Fibroblast of lung (primary cell): ENCODE measurements around the gene NCAN. TPM values are rescaled to one million over a fixed set of nuclear protein-coding genes. Genes with fewer than 3 reads are reported as not detected.

Experiments used
- DNase-seq, 2 donors: peaks; one replicate each; pipeline versions ENCODE4 v3.0.0 to v3.0.0-alpha.2; 2010; ENCODE audit warnings: low read depth in 2 of 2
- H2AFZ ChIP-seq: 2 replicates; pipeline ENCODE4 v1.5.1; 2012; ENCODE audit warnings: low read length, control low read depth, inconsistent platforms
- H3K27ac ChIP-seq: 2 replicates; pipeline ENCODE4 v1.5.1; 2011; ENCODE audit warnings: low read length, control low read depth; ENCODE audit not compliant: insufficient read depth
- H3K27me3 ChIP-seq: 2 replicates; pipeline ENCODE4 v1.5.1; 2011; ENCODE audit warnings: mild to moderate bottlenecking, low read length; ENCODE audit not compliant: control insufficient read depth, insufficient read depth
- H3K36me3 ChIP-seq: 2 replicates; pipeline ENCODE4 v1.5.1; 2011; ENCODE audit warnings: low read length; ENCODE audit not compliant: control insufficient read depth, insufficient read depth
- H3K4me1 ChIP-seq: 2 replicates; pipeline ENCODE4 v1.5.1; 2011; ENCODE audit warnings: low read length; ENCODE audit not compliant: control insufficient read depth, insufficient read depth; ENCODE audit errors: extremely low read depth
- H3K4me2 ChIP-seq: 2 replicates; pipeline ENCODE4 v1.5.1; 2011; ENCODE audit warnings: low read length, control low read depth; ENCODE audit not compliant: insufficient read depth; ENCODE audit errors: extremely low read depth
- H3K4me3 ChIP-seq, 4 experiments: fragments of 200-600 bp in 1 of 4; sonication (generic) in 1 of 4; replicated peaks in 1 of 4; 2 replicates each; pipeline ENCODE4 v1.5.1; 2011 to 2016; ENCODE audit warnings: low read length in 4 of 4, low read depth in 3 of 4, mild to moderate bottlenecking in 3 of 4, control low read depth in 2 of 4, inconsistent platforms in 1 of 4, mixed read lengths in 1 of 4; ENCODE audit not compliant: insufficient read depth in 1 of 4; ENCODE audit errors: control extremely low read depth in 1 of 4
- H3K79me2 ChIP-seq: 2 replicates; pipeline ENCODE4 v1.5.1; 2012; ENCODE audit warnings: mild to moderate bottlenecking, low read length, inconsistent platforms; ENCODE audit not compliant: control insufficient read depth, insufficient read depth
- H3K9ac ChIP-seq: 2 replicates; pipeline ENCODE4 v1.5.1; 2011; ENCODE audit warnings: mild to moderate bottlenecking, low read length, control low read depth; ENCODE audit not compliant: insufficient read depth
- H3K9me3 ChIP-seq: 2 replicates; pipeline ENCODE4 v1.5.1; 2012; ENCODE audit warnings: low read depth, low read length; ENCODE audit not compliant: control insufficient read depth, insufficient read depth
- H4K20me1 ChIP-seq: 2 replicates; pipeline ENCODE4 v1.5.1; 2011; ENCODE audit warnings: low read length; ENCODE audit not compliant: control insufficient read depth, insufficient read depth; ENCODE audit errors: extremely low read depth
- CTCF ChIP-seq, 2 donors: IDR thresholded peaks in 1 of 2; conservative IDR thresholded peaks in 1 of 2; 1 replicate in 1 of 2; 2 replicates in 1 of 2; pipeline ENCODE4 v1.5.1; 2011 to 2012; ENCODE audit warnings: low read length in 2 of 2, control low read depth in 1 of 2, inconsistent platforms in 1 of 2, low read depth in 1 of 2, mild to moderate bottlenecking in 1 of 2
- EZH2 ChIP-seq: IDR thresholded peaks from 2 replicates; pipeline ENCODE4 v1.5.1; 2012; ENCODE audit warnings: low read length, control low read depth, mild to moderate bottlenecking; ENCODE audit errors: missing control alignments
- polyA plus RNA-seq, 2 donors: library from polyadenylated mRNA; depleted of rRNA in 1 of 2; stranded (reverse) in 1 of 2; unstranded in 1 of 2; fragments of >200 nt; gene quantifications; 2 replicates each; pipeline ENCODE4 v1.2.1, GENCODE V29; 2011 to 2012; ENCODE audit warnings: missing spikeins in 1 of 2
- total RNA-seq: library from RNA; depleted of rRNA; stranded (reverse); fragments of >200 nt; gene quantifications from 2 replicates; pipeline ENCODE4 v1.2.1, GENCODE V29; 2014

NCAN gene
- total and polyA plus RNA-seq, 2 donors (not counting 1 experiment from before 2014, with no cell fraction given) = under 0.01 TPM; not detected in 1

DNA sequence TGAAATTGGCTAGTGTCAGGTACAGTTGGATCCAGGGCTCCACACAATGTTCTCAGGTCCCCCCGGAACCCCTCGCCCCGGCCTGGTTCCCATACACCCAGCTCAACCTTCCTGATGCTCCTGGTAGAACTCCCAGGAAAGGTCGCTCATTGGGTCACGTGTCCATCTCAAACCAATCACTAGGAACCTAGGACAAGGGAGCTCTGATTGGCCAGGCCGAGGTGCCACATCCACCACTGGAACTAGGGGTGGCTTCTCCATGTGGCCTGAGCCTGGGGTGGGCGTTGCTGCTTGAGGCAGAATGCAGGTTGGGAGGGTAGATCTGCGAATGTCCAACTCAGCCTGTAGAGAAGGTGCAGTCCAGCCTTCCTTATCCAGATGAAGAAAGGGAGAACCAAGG, 34.8 kb upstream of the NCAN start:
- Histone ChIP-seq H3K27ac (no peak overlapping the region), H3K79me2 (no peaks in the 10 kb centered on the region), H3K9me3 (no peaks in the 10 kb centered on the region), H3K36me3 (peaks cover 3% of the 10 kb centered on the region), H3K9ac (no peak overlapping the region), H3K4me2 (no peak overlapping the region), H3K27me3 (no peaks in the 10 kb centered on the region), H3K4me3 (no peak overlapping the region), H3K4me1 (no peaks in the 10 kb centered on the region), H2AFZ (no peak overlapping the region), H4K20me1 (no peaks in the 10 kb centered on the region)
- TF ChIP-seq EZH2 = no peak
- TF ChIP-seq CTCF (conservative IDR thresholded peaks at IDR 0.05 in 1 of 2, IDR thresholded peaks at IDR 0.05 in 1 of 2; ENCODE audit: low read depth in 1 of 2, low read length in 2 of 2) = no peak
- no peak for DNase-seq

GRCh38 chr19:19179548-19180441, 32.0 kb upstream of the NCAN start:
- Histone ChIP-seq H3K27ac (no peak overlapping the region), H3K9ac (no peak overlapping the region), H3K9me3 (no peaks in the 10 kb centered on the region), H3K79me2 (no peaks in the 10 kb centered on the region), H3K4me1 (no peaks in the 10 kb centered on the region), H3K4me2 (no peak overlapping the region), H3K4me3 (no peak overlapping the region), H4K20me1 (no peaks in the 10 kb centered on the region), H3K36me3 (peaks cover 7% of the 10 kb centered on the region), H3K27me3 (no peaks in the 10 kb centered on the region), H2AFZ (no peak overlapping the region)
- TF ChIP-seq EZH2 (no peak), CTCF (conservative IDR thresholded peaks at IDR 0.05 in 1 of 2, IDR thresholded peaks at IDR 0.05 in 1 of 2; ENCODE audit: low read depth in 1 of 2, low read length in 2 of 2) (no peak)
- DNase-seq = peak in 1 of 2 donors; percentile 22

- Histone ChIP-seq H3K27me3 (no peaks in the 10 kb centered on the region), H3K27ac (no peak overlapping the region), H3K9ac (no peak overlapping the region), H2AFZ (no peak overlapping the region), H3K4me2 (no peak overlapping the region), H3K4me1 (no peaks in the 10 kb centered on the region), H4K20me1 (no peaks in the 10 kb centered on the region), H3K36me3 (peaks cover 7% of the 10 kb centered on the region), H3K79me2 (no peaks in the 10 kb centered on the region), H3K4me3 (no peak overlapping the region), H3K9me3 (no peaks in the 10 kb centered on the region)
- TF ChIP-seq CTCF (conservative IDR thresholded peaks at IDR 0.05 in 1 of 2, IDR thresholded peaks at IDR 0.05 in 1 of 2; ENCODE audit: low read depth in 1 of 2, low read length in 2 of 2) = no peak
- no peak for TF ChIP-seq EZH2
- DNase-seq = no peak
Measured at GRCh38 chr19:19181488-19181998, 30.2 kb upstream of the NCAN start.
